Middle frontal gyrus (tissue), 1 donor: ENCODE measurements around the gene ELOVL4.

Experiments used
- DNase-seq: peaks from one replicate; pipeline ENCODE4 v3.0.0-alpha.2; 2015; ENCODE audit warnings: low spot score; ENCODE audit errors: extremely low spot score

Gene ELOVL4

DNA sequence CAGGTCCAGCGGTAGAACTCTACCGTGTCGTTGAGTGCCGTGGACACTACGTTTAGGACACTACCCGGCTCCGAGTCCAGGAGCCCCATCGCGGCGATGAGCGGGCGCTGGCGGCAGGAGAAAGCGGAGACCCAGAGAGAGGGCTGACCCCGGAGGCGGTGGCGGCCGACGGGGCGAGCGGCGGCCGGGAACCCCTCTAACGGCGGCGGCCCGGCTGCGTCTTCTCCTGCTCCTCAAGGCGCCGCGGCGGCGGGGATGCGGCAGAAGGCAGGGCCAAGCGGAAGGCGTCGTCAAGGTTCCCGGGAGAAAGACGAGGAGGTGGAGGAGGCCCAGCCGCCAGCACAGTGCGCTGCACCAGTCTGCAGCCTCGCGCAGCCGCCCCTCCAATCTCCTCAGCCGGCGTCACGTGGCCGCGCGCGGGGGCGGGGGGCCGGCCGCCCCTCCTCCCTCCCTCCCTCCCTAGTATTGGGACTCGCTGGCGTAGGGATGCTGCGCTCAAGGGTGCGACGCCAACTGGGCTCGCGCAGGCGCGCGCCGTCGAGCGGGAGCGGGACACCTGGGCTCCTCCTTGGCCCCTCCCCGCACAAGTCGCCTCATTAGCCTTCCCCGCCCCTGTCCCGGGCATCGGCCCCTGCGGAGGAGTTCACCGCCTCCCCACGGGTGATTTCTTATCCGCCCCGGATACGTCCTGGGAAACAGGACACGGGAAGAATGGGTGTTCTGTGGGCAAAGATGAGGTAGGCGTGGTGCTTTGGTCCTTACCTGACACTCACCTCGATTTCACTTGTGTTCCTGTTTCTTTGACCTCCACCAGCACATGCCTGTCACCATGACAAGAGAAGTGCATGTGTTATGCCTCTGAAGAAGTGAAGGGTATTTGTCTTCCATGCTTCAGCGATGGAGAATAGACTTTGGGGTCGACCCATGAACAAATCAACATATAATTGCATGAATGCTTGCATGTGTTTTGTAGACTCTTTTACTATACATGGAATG, at the start of gene ELOVL4:
ELOVL4 (minus strand) TSS at position 363 of the 996 bp plus-strand sequence; CDS start at position 89, 274 bp downstream.
- peak; percentile 58 for DNase-seq

DNA sequence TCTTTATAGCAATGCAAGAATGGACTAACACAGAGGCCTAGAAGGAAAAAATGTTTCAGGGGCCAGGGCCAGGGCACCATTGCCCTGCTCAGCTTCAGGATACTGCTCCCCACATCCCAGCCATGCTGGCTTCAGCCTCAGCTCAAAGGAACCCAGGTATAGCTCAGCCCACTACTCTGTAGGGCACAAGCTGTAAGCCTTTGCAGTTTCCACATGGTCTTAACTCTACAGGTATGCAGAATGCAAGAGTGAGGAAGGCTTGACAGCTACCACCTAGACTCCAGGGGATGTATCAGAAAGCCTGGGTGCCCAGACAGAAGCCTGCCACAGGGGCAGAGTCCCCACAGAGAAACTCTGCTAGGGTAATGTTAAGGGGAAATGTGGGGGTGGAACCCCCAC, 46.6 kb upstream of the ELOVL4 start:
- no peak for DNase-seq

DNA sequence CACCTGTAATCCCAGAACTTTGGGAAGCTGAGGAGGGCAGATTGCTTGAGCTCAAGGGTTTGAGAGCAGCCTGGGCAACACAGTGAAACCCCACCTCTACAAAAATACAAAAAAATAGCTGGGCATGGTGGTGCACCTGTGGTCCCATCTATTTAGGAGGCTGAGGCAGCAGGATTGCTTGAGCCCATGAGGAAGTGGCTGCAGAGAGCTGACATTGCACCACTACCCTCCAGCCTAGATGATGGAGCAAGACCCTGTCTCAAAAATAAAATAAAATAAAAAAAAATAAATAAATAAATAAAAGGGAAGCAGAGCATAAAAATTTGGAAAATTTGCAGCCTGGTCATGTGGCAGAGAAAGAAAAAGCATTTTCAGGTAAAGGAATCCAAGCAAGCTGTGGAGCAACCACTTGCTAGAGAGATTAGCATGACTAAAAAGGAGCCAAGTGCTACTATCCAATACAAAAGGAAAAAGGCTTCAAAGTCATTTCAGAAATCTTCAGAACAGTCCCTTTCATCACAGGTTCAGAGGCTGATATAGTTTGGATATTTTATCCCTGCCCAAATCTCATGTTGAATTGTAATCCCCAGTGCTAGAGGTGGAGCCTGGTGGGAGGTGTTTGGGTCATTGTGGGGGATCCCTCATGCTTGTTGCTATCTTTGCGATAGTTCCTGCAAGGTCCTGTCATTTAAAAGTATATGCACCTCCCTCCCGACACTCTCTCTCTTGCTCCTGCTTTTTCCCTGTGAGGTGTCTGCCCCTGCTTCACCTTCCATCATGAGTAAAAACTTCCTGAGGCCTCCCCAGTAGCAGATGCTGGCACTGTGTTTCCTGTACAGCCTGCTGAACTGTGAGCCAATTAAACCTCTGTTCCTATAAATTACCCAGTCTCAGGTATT, 45.9 kb upstream of the ELOVL4 start:
- DNase-seq = no peak

GRCh38 chr6:79989641-79990040, 42.3 kb upstream of the ELOVL4 start:
- DNase-seq = no peak

GRCh38 chr6:79985128-79985527, 37.8 kb upstream of the ELOVL4 start:
- no peak for DNase-seq

GRCh38 chr6:79984261-79984660, 36.9 kb upstream of the ELOVL4 start:
- DNase-seq = no peak

DNA sequence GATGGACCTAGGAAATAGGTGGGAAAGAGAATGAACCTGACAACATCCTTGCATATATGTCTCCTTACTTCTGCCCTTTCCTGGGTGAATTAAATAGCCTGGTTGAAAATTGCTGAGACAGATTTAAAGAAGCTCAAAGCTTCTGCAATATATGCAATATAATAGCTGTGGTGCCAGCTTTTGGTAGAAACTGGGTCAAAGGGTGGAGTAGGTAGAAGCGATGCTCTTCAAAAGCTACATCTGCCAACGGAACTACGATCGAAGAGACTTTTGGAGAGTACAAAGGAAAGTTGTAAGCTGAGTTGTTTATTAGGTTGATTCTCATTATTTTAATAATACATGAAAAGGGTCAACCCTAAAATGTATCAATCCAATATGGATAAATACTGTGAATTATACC, 34.3 kb upstream of the ELOVL4 start:
- DNase-seq = no peak

DNA sequence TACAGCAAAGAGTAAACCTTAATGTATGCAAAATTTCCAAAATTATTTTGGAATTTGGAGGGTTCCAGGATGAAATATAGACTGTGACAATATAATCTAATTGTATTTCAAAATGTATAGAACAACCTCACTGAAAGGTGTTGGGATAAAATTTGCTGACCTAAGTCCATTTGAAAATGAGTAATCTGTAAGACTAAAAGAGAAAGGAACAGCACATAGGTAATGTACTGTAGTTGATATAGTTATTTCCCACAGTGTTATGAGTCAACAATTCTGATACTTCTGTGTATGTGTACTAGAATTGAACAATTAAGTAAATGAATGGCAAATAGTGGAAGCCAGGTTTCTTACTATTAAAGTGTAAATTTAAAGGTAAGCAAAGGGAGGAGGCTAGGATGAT, 23.8 kb upstream of the ELOVL4 start:
- DNase-seq = no peak

DNA sequence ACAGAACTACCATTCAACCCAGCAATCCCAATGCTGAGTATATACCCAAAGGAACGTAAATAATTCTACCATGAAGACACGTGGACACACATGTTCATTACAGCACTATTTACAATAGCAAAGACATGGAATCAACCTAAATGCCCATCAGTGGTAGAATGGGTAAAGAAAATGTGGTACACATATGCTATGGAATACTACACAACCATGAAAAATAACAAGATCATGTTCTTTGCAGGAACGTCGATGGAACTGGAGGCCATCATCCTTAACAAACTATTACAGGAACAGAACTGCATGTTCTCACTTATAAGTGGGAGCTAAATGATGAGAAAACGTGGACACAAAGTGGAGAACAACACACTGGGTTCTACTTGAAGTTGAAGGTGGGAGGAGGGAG, 22.4 kb upstream of the ELOVL4 start:
- no peak for DNase-seq

GRCh38 chr6:79967178-79967577, 19.8 kb upstream of the ELOVL4 start:
- DNase-seq = no peak

DNA sequence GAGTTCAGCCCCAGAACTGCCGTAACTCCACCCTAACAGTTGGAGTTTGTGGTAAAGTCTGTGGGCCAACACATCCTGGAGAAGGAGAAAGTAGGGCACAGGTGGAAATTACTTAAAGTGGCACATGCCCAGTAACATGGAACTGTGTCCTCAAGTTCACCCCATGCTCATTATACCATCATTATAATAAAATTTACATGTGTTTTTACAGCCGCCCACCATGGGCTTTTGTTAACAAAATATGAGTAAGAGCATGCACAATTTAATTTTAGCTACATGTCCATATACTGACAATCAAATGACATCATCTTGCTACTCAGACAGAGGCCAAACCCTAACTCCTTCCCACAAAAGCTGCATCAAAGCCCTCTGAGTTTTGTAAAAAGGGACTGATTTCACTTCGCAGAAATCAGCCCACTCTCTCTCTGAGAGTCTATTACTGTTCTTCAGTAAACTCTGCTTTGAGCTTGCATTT, 17.3 kb upstream of the ELOVL4 start:
- no peak for DNase-seq

DNA sequence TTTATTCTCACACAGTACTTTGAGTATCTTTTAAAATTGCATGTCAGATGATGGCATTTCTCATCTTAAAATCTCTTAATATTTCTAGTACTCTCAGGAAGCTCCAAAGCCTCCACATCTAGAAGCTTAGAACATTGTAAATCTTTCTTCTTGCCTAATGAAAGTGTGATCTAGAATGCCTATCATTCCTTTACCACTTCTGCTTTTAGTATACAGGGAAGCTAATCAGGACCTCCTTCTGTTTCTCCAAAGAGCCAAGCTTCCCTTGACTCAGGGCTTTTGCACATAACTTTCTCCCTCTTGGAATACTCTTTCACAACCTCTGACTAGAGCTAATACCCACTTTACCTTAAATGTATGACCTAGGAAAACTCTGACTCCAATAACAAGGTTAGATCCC, 7.5 kb upstream of the ELOVL4 start:
- no peak for DNase-seq

DNA sequence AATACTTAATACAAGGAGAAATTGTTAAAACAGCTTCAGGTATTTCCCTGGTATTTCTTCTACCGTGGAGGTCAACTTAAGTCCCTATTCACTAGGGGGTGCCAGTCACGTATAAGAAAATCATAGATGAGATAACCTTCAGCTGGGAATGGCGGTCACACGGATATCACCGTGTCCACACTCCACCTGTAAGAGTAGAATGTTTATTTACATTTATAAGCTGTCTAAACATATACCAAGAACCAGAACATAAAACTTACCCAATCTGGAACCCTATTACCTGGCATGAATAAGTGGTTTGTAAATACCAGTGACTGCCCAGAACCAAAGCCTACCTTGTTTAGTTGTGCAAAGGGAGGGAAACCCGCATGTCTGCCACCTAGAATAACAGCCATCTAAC, 1.9 kb upstream of the ELOVL4 start:
- no peak for DNase-seq

GRCh38 chr6:79946272-79947190, 822 bp downstream of the ELOVL4 start:
- peak; percentile 28 for DNase-seq

GRCh38 chr6:79943133-79943532, 4.2 kb downstream of the ELOVL4 start:
- no peak for DNase-seq

DNA sequence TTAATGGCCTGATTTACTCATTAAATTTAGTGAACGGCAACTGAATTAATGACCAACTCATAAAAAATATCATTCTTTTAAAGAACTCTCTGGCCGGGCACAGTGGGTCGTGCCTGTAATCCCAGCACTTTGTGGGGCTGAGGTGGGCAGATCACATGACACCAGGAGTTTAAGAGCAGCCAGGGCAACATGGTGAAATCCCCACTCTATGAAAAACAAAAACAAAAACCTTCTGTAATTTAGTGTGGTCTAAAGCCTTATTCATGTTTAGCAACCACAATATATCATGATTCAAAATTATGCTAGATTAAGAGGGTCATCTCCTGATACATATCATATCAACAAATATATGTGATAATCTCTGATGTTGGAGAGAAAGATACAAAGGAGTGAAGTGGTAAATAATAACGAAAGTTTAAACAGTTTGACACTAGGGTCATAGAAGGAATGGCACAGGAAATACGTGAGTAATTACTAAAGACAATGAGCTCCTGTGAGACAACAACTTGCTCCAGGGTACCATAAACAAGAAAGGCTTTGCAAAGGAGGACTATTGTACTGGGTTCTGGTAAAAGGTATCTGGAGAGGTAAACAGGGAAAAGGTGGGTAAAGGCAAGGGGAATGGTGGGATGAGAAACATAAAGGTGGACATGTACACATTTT, 5.7 kb downstream of the ELOVL4 start:
- no peak for DNase-seq

DNA sequence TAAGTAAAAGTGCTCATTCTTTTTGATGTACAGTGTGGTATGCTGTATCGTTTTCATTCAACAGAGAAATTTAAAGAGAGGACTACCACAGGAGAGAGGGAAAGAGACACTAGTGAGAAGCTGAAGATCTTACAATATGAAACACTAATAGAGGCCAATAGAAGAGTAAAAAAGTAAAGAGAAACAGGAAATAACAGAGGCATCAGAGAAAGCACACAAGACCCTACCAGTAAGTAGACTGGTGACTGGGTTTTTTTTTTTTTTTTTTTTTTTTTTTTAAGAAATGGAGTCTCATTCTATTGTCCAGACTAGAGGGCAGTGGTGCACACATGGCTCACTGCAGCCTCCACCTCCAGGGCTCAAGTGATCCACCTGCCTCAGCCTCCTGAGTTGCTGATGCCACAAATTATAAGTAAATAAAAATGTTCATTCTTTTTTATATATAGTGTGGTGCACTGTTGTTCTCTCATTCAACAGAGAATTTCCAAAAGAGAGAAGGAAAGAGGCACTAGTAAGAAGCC, 18.8 kb downstream of the ELOVL4 start:
- no peak for DNase-seq

DNA sequence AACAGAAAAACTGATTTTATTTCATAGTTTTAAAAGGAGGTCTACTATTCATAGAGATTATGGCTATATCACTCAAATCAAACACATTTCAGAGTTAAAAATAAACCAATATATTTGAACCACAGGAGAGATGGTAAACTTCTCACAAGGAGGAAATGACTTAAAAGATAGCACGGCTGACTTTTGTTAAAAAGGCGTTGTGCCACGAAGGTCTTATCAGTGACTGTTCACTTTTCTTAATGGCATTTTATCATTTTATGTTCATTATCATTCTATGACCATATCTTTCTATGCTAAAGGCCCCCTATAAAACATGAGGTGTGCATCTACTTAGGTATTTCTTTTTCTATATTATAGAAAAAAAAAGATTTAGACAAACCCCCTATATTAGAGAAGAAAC, 19.6 kb downstream of the ELOVL4 start:
- no peak for DNase-seq

- DNase-seq = no peak
Measured at GRCh38 chr6:79923270-79923669, 24.1 kb downstream of the ELOVL4 start.

GRCh38 chr6:79922018-79922417, 25.3 kb downstream of the ELOVL4 start:
- DNase-seq = no peak
